GM18858 (cell line): ENCODE results near the gene TMEM140.
"Not testable (repeated sequence)": the region's sequence is repeated elsewhere in the genome, so short reads cannot be mapped to it uniquely, and the experiment has no call there.

Source experiments
- ATAC-seq: cut with Tn5 transposase; IDR thresholded peaks from one replicate; pipeline ENCODE4 v1.9.1; 2021; ENCODE audit not compliant: unreplicated experiment

The TMEM140 gene

DNA sequence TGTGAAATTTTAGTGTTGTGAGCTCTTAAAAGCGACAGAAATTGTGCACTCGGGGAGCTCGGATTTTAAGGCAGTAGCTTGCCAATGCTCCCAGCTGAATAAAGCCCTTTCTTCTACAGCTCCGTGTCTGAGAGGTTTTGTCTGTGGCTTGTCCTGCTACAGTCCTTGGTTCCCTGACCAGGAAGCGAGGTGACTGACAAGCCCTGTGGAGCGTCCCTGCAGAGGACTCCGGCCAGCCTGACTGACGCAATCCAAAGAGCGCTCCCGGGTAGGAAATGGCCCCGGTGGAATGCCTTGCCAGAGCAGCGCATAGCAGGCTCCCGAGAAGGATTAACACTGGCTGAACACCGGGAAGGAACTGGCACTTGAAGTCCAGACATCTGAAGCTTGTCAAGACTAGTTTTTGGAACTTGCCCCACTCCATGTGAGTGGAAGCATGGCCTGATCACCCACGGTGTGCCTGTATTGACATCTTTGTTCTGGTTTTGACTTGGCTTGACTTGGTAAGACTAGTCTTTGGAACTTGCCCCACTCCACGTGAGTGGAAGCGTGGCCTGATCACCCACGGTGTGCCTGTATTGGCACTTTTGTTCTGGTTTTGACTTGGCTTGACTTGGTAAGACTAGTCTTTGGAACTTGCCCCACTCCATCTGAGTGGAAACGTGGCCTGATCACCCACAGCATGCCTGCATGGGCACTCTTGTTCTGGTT lies 23.9 kb downstream of the TMEM140 start:
- not testable (repeated sequence) for ATAC-seq

DNA sequence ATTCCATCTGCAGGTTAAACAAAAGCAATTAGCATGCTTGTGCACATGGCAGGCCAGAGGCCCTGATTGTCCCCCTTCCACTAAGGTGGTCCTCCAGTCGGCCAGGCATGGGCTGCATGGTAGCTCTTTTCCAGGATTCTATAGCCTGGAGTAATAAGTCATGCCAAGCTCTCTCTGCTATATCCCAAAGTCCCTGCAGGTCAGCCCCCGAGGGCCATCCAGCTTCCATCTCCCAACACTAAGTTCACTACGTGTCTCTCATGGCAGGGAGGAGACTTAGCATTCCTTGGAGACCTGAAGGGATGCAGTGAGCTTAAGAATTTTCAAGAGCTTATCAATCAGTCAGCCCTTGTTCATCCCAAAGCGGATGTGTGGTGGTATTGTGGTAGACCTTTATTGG lies 26.0 kb downstream of the TMEM140 start:
- not testable (repeated sequence) for ATAC-seq

DNA sequence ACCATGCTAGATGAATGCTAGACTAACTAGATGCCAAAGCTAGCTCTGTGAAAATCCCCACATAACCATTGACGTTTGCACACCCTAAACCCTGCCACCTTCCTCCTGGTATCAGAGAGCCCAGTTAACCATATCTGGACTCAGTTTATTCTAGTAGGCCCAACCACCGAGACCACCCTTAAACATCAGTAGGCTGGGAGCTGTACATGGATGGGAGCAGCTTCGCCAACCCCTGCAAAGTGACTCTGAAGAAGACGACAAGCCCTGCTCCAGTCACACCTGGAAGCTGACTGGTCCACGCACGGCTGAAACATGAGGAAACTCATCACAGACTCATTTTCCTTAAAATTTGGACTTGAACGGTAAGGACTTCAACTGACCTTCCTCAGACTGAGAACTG lies 27.1 kb downstream of the TMEM140 start:
- no peak for ATAC-seq

DNA sequence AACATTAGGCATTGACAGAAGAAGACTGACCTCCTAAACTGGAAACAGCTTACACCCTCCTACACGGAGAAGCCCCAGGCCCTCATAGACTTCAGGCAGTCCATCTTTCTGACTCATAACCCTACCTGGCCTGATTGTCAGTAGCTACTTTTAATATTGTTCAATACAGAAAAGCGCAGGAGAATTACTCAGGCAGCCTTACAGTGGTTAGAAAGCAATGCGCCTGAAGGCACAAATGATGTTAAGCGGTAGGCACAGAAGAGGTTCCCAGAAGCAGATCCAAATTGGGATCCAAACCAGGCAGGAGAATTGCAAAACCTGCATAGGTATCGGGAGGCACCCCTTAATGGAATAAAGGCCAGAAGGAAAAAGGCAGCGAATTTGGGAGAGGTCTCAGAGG lies 28.1 kb downstream of the TMEM140 start:
- ATAC-seq: no peak

DNA sequence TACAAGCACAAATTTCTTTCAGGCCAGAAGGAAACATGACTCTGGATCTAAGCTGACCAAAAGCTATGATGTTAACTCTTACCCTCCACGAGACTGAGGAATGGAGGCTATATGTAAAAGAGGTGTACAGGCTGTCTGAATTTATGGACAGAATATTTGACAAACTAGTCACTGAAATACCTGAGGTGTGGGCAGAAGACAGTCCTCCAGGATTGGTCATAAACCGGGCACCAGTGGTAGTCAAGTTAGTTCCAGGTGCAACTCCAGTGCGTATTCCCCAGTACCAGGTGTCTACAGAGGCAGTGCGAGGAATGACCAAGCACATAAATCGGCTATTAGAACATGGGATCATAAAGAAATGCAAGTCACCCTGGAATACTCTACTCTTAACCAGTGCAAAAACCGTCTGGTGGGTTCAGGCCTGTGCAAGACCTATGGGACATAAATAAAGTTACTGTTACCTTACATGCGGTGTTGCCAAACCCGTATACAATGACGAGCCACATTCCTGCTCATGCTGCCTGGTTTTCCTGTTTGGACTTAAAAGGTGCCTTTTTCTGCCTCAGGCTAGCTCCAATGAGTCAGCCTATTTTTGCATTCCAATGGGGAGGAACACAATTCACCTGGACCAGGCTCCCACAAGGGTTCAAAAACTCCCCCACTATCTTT lies 29.3 kb downstream of the TMEM140 start:
- ATAC-seq: no peak

- no peak for ATAC-seq
These were observed 30.5 kb downstream of the TMEM140 start for GRCh38 chr7:135178364-135178763.

GRCh38 chr7:135179321-135179925 lies 31.6 kb downstream of the TMEM140 start:
- ATAC-seq: no peak

GRCh38 chr7:135180122-135180521 lies 32.2 kb downstream of the TMEM140 start:
- ATAC-seq: no peak

- ATAC-seq: no peak
These were observed 33.5 kb downstream of the TMEM140 start for GRCh38 chr7:135181261-135181928.

GRCh38 chr7:135181929-135182678 lies 34.2 kb downstream of the TMEM140 start:
- ATAC-seq: no peak

- no peak for ATAC-seq
These were observed 35.6 kb downstream of the TMEM140 start for GRCh38 chr7:135183478-135183877.

DNA sequence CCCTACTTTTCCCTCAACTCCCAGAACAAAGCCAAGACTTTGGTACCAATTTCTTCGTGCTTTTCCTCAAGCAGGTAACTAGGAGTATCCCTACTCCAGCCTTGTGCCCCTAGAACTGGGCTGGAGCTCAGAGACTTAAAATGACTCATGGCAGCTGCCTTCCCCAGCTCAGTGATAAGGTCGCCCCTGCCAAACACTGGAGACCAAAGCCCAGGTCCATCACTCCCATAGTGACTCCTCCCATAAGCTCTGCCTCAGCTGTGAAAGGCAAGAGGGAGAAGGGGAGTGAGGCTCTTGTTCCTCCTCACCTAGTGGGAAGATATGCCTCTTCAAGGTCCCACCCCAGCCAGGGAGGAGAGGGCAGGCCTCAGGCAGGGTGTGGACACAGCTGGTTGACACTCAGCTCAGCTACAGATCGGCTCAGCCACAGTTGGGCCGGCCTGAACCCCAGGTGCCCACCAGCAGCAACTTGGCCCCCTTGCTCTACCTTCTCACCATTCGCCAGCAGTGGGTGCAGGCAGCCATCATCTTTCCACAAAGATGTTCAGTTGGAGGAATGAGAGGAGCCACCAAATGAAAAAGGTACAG lies 36.5 kb downstream of the TMEM140 start:
- no peak for ATAC-seq

GRCh38 chr7:135185471-135186260 lies 37.8 kb downstream of the TMEM140 start:
- no peak for ATAC-seq

GRCh38 chr7:135186261-135186540 lies 38.3 kb downstream of the TMEM140 start:
- ATAC-seq: no peak

DNA sequence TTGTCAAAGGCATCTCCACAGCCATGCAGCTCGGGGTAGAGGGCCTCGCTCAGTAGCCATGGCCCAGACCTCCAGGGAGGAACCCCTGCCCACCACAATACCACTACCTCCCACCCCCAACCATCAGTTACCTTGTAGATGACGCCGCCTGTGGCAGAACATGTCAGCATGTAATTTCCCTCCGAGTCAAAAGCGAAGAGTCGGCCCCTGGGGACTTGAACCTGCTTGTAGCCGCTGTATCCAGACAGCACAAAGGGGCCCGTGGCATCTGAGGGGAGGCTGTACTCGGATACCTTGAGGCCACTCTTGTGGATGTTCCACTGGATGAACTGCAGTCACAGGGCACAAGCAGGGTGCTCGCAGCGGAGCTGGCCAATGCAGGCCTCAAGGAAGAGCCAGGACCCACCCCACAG lies 39.0 kb downstream of the TMEM140 start:
- ATAC-seq: peak; percentile 51

GRCh38 chr7:135188298-135188984 lies 40.6 kb downstream of the TMEM140 start:
- ATAC-seq: no peak

DNA sequence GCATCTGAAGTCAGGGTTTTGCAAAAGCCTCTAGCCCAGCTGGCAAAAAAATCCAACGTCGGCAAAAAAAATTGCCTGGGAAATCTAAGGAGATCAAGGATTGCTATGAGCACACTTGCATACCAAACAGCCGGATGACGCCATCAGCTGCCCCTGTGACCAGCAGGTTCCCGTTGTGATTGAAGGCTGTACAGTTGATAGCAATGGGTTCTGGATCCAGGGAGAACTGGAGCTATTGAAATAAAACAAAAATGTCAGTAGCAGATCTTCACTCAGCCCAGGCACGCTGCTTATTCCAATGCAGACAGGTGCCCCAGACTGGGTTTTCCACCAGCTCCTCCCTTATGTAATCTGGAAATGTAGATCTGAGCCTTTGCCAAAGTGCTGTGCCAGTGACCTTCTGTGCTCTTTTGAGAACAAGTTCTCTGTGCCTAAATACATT lies 41.4 kb downstream of the TMEM140 start:
- ATAC-seq: no peak

DNA sequence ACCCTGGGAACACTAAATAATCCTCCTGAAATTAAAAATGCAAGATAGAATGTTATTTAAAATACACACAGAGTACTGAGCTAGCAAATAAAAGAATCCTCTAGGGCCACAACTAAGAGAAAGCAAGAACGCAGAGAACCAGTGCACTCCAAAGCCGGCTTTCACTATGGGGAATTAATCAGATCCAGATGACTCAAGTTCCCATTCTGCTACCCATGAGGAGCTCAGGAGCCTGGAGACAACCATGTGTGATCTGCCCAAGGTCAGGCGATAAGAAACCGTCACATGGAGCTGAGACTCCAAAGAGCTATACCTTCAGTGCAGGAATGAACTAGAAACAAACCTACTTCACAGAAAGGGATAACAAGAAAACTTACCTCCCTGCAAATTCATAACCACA lies 42.1 kb downstream of the TMEM140 start:
- ATAC-seq: no peak

- no peak for ATAC-seq
These were observed 42.8 kb downstream of the TMEM140 start for GRCh38 chr7:135190703-135191102.
